PC-3 (cell line): ENCODE results near the gene OLFM3. TPM values are rescaled to one million over a fixed set of nuclear protein-coding genes. Genes with fewer than 3 reads are reported as not detected.

ENCODE experiments used
- ATAC-seq: fragments of 200-7000 bp; cut with Tn5 transposase; 2 replicates; pipeline ENCODE4 v1.9.1; 2020; ENCODE audit warnings: mild to moderate bottlenecking, moderate library complexity
- BruUV-seq: library from RNA; stranded (reverse); fragments of 400-500 nt; replicated peaks from 2 replicates; lab custom pipeline; 2021; lab: Mats Ljungman, UMichigan
- CTCF ChIA-PET: fragments of 300-600 bp; sonication (Branson Sonifier 250); formaldehyde crosslinking; loops from one replicate; lab custom pipeline; 2022; ENCODE audit warnings: antibody characterized with exemption; lab: Charles Lee
- POLR2A ChIA-PET: fragments of 300-600 bp; sonication (Branson Sonifier 250); formaldehyde crosslinking; loops from one replicate; lab custom pipeline; 2022; ENCODE audit warnings: antibody characterized with exemption; ENCODE audit not compliant: unreplicated experiment; lab: Charles Lee
- DNase-seq: peaks from one replicate; pipeline ENCODE4 v3.0.0-alpha.2; 2015
- H2AFZ ChIP-seq: fragments of 300-600 bp; sonication (generic); 2 replicates; pipeline ENCODE4 v1.6.0; 2016; ENCODE audit warnings: antibody characterized with exemption, low read length
- H3F3A ChIP-seq: fragments of 300-600 bp; sonication (generic); one replicate; pipeline ENCODE4 v1.6.0; 2017; ENCODE audit warnings: antibody characterized with exemption, low read length, control low read depth, mild to moderate bottlenecking; ENCODE audit not compliant: unreplicated experiment
- H3K27ac ChIP-seq: fragments of 300-600 bp; sonication (generic); 2 replicates; pipeline ENCODE4 v1.5.1; 2016; ENCODE audit warnings: mild to moderate bottlenecking, low read length
- H3K27me3 ChIP-seq: fragments of 300-600 bp; sonication (generic); 2 replicates; pipeline ENCODE4 v1.6.1; 2016; ENCODE audit warnings: low read length, mixed read lengths
- H3K36me3 ChIP-seq: fragments of 300-600 bp; sonication (generic); 2 replicates; pipeline ENCODE4 v1.6.1; 2016; ENCODE audit warnings: low read depth, mixed run types, low read length, mixed read lengths
- H3K4me1 ChIP-seq: fragments of 300-600 bp; sonication (generic); 2 replicates; pipeline ENCODE4 v1.5.1; 2016; ENCODE audit warnings: low read length; ENCODE audit not compliant: insufficient read depth
- H3K4me2 ChIP-seq: fragments of 300-600 bp; sonication (generic); 2 replicates; pipeline ENCODE4 v1.6.0; 2016; ENCODE audit warnings: low read length
- H3K4me3 ChIP-seq: fragments of 300-600 bp; sonication (generic); 2 replicates; pipeline ENCODE4 v1.5.1; 2016; ENCODE audit warnings: mild to moderate bottlenecking, low read length, mixed read lengths
- H3K79me2 ChIP-seq: fragments of 300-600 bp; sonication (generic); 2 replicates; pipeline ENCODE4 v1.6.1; 2017; ENCODE audit warnings: low read length, mixed read lengths
- H3K9ac ChIP-seq: fragments of 300-600 bp; sonication (generic); 2 replicates; pipeline ENCODE4 v1.6.0; 2016; ENCODE audit warnings: mild to moderate bottlenecking, low read length
- H3K9me2 ChIP-seq: fragments of 300-600 bp; sonication (generic); replicated peaks from 2 replicates; pipeline ENCODE4 v1.6.1; 2016; ENCODE audit warnings: mixed run types, low read length, mixed read lengths
- H3K9me3 ChIP-seq: fragments of 300-600 bp; sonication (generic); 2 replicates; pipeline ENCODE4 v1.6.1; 2016; ENCODE audit warnings: low read length, mixed read lengths
- H4K20me1 ChIP-seq: fragments of 300-600 bp; sonication (generic); 2 replicates; pipeline ENCODE4 v1.6.1; 2016; ENCODE audit warnings: low read length, mixed read lengths
- EZH2 ChIP-seq: fragments of 300-600 bp; sonication (generic); IDR thresholded peaks from one replicate; pipeline ENCODE4 v1.6.1; 2017; ENCODE audit warnings: antibody characterized with exemption, mild to moderate bottlenecking, low read length; ENCODE audit not compliant: unreplicated experiment
- EZH2phosphoT487 ChIP-seq: fragments of 300-600 bp; sonication (generic); IDR thresholded peaks from 2 replicates; pipeline ENCODE4 v1.6.1; 2018; ENCODE audit warnings: mild to moderate bottlenecking, antibody characterized with exemption, low read length, borderline replicate concordance
- intact Hi-C: fragments of 100-400 bp; cut with micrococcal nuclease; formaldehyde crosslinking; loops from 2 replicates; pipeline ENCODE4 v1.9.0; 2023
- total RNA-seq: library from RNA; depleted of rRNA; stranded (reverse); fragments of >200 nt; gene quantifications from 2 replicates; pipeline ENCODE4 v1.2.3, GENCODE V29; 2014
- TF ChIP-seq, protein P1 (sequence below): fragments of 300-600 bp; sonication (generic); conservative IDR thresholded peaks from 2 replicates; pipeline ENCODE4 v1.5.1; 2017; ENCODE audit warnings: antibody characterized with exemption, low read depth, mild to moderate bottlenecking, low read length

OLFM3 gene
- total RNA-seq, 1 experiment from 2014 or later, result not detected

DNA sequence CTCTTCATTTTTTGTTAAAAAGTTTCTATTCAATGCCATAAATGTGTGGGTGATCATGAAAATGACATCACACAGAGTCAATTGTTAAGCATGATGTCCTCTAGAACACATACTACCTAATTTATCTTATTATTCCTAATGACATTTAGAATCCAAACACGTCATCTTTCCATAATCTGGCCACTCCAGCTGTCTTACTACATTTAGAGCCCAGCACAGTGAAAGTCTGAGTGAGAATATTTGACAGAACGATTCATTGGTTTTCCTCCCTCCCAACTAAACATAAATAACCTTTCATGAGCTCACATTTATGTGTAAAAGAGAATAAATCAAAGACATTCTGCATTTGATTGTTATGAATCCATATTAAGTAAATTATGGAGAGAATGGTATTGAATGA is 160.7 kb downstream of the OLFM3 start:
- TF ChIP-seq EZH2 (no peak), EZH2phosphoT487 (no peak)
- TF ChIP-seq, protein P1, sequence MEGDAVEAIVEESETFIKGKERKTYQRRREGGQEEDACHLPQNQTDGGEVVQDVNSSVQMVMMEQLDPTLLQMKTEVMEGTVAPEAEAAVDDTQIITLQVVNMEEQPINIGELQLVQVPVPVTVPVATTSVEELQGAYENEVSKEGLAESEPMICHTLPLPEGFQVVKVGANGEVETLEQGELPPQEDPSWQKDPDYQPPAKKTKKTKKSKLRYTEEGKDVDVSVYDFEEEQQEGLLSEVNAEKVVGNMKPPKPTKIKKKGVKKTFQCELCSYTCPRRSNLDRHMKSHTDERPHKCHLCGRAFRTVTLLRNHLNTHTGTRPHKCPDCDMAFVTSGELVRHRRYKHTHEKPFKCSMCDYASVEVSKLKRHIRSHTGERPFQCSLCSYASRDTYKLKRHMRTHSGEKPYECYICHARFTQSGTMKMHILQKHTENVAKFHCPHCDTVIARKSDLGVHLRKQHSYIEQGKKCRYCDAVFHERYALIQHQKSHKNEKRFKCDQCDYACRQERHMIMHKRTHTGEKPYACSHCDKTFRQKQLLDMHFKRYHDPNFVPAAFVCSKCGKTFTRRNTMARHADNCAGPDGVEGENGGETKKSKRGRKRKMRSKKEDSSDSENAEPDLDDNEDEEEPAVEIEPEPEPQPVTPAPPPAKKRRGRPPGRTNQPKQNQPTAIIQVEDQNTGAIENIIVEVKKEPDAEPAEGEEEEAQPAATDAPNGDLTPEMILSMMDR, result no peak
- H3F3A ChIP-seq, result no peaks in the 10 kb centered on the region
- no peaks in the 10 kb centered on the region for H3K4me1 ChIP-seq
- no peak overlapping the region for H3K9ac ChIP-seq
- POLR2A ChIA-PET, result no interaction called here
- no TSS peak for BruUV-seq
- H3K4me3 ChIP-seq, result no peak overlapping the region
- H3K4me2 ChIP-seq, result no peak overlapping the region
- H3K27me3 ChIP-seq, result peaks cover 42% of the 10 kb centered on the region
- no peaks in the 10 kb centered on the region for H3K79me2 ChIP-seq
- ATAC-seq, result no peak
- H4K20me1 ChIP-seq, result no peaks in the 10 kb centered on the region
- no peaks in the 10 kb centered on the region for H3K9me3 ChIP-seq
- H2AFZ ChIP-seq, result no peak overlapping the region
- H3K27ac ChIP-seq, result no peak overlapping the region
- DNase-seq, result no peak
- intact Hi-C loops, result no loop called here
- no peaks in the 10 kb centered on the region for H3K36me3 ChIP-seq
- CTCF ChIA-PET, result no interaction called here
- no peaks in the 10 kb centered on the region for H3K9me2 ChIP-seq

DNA sequence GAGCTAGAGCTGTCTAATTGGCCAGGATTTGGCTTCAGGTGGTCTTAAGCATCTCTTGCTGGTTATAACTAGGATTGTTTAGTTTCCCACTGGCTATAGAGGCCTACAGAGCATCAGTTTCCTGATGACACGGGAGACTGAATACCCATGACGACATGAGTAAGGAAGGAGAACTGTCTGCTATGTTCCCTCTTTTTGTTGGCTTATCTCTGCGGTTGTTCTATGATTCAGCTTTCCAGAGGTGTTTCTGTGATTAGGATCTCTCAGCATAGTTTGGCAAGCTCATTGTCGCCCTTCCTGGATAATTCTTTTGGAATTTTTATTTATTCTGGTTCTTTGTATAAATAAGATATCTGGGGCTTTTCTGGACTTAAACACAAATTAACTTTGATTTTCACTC is 163.4 kb downstream of the OLFM3 start:
- H3K9ac ChIP-seq, result no peak overlapping the region
- intact Hi-C loops, result no loop called here
- no peak overlapping the region for H3K4me2 ChIP-seq
- no TSS peak for BruUV-seq
- POLR2A ChIA-PET, result no interaction called here
- no peaks in the 10 kb centered on the region for H3K4me1 ChIP-seq
- CTCF ChIA-PET, result no interaction called here
- no peaks in the 10 kb centered on the region for H4K20me1 ChIP-seq
- no peaks in the 10 kb centered on the region for H3K9me2 ChIP-seq
- H3F3A ChIP-seq, result no peaks in the 10 kb centered on the region
- no peak for DNase-seq
- ATAC-seq, result no peak
- H3K27me3 ChIP-seq, result peaks cover 58% of the 10 kb centered on the region
- H3K4me3 ChIP-seq, result no peak overlapping the region
- TF ChIP-seq, protein P1, result no peak
- TF ChIP-seq EZH2phosphoT487 (no peak), EZH2 (no peak)
- H3K27ac ChIP-seq, result no peak overlapping the region
- no peaks in the 10 kb centered on the region for H3K79me2 ChIP-seq
- H3K9me3 ChIP-seq, result no peaks in the 10 kb centered on the region
- H3K36me3 ChIP-seq, result no peaks in the 10 kb centered on the region
- H2AFZ ChIP-seq, result no peak overlapping the region

DNA sequence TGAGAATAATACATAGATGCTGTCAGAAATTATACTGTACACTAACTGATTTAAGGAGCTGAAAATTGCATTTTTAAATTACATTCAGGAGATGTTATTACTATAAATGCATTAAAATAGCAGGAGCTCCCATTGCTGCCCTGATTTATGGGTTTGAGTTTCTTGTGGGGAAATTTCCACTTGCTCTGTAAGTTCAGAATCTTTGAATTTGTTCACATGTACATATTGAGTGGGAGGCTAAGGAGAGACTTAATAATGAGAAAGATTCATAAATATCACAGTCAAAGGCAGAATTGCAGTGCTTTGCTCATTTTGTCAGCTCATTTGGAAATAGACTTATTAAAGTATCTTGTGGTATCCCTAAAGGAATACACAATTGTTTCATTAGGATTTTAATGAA is 170.3 kb downstream of the OLFM3 start:
- no peaks in the 10 kb centered on the region for H3K79me2 ChIP-seq
- no peaks in the 10 kb centered on the region for H3K36me3 ChIP-seq
- H3K4me1 ChIP-seq, result no peaks in the 10 kb centered on the region
- BruUV-seq, result no TSS peak
- peaks cover 59% of the 10 kb centered on the region for H3K27me3 ChIP-seq
- H3K27ac ChIP-seq, result no peak overlapping the region
- ChIA-PET CTCF (no interaction called here), POLR2A (no interaction called here)
- TF ChIP-seq, protein P1, result no peak
- TF ChIP-seq EZH2phosphoT487, result no peak
- TF ChIP-seq EZH2, result no peak
- no peak overlapping the region for H3K4me3 ChIP-seq
- DNase-seq (no peak), ATAC-seq (no peak)
- no peak overlapping the region for H3K9ac ChIP-seq
- intact Hi-C loops, result no loop called here
- no peaks in the 10 kb centered on the region for H3F3A ChIP-seq
- no peak overlapping the region for H2AFZ ChIP-seq
- no peak overlapping the region for H3K4me2 ChIP-seq
- H3K9me3 ChIP-seq, result no peaks in the 10 kb centered on the region
- H3K9me2 ChIP-seq, result no peaks in the 10 kb centered on the region
- H4K20me1 ChIP-seq, result no peaks in the 10 kb centered on the region
